Activated CD8-positive, alpha-beta memory T cell treated with anti-CD3 and anti-CD28 coated beads for 48 hours (primary cell): Measurements from ENCODE around the gene MRPL38.

Source experiments
- DNase-seq, 3 experiments: peaks; one replicate each; pipeline ENCODE4 v3.0.0-alpha.2; 2020; ENCODE audit warnings: low read depth in 2 of 3, low spot score in 2 of 3

MRPL38 gene

DNA sequence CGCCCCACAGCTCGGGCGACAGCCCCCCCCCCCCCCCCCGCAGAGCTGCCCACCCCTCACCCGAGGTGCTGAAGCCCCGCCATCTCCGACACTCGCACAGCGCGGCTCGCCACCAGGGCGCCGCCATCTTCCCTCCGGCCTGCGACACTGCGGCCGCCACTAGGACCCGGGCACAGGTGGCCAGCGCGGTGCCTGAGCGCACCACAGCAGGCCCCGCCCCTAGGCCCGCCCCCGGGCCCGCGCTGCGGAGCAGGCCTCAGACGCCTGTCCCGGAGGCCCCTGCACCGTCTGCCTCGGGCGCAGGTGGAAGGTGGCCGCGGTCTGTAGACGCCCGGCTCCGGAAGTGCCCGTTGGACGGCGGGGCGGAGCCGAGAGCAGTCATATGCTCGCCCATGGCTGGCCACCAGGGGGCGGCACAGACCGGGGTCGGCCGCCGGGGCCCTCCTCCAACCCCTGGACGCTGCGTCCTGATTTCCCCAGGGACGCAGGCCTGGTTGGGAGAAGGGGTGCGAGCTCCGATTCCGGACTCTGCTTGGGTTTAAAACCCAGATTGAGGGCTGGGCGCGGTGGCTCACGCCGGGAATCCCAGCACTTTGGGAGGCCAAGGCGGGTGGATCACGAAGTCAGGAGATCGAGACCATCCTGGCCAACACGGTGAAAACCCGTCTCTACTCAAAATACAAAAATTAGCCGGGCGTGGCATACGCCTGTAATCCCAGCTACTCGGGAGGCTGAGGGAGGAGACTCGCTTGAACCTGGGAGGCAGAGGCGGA is at the start of gene MRPL38:
TSS of gene MRPL38 (minus strand) at position 136 of the 773 bp plus-strand sequence. CDS start at position 127, 9 bp downstream.
- DNase-seq = peak; percentile 87 to 99 (median 88)

DNA sequence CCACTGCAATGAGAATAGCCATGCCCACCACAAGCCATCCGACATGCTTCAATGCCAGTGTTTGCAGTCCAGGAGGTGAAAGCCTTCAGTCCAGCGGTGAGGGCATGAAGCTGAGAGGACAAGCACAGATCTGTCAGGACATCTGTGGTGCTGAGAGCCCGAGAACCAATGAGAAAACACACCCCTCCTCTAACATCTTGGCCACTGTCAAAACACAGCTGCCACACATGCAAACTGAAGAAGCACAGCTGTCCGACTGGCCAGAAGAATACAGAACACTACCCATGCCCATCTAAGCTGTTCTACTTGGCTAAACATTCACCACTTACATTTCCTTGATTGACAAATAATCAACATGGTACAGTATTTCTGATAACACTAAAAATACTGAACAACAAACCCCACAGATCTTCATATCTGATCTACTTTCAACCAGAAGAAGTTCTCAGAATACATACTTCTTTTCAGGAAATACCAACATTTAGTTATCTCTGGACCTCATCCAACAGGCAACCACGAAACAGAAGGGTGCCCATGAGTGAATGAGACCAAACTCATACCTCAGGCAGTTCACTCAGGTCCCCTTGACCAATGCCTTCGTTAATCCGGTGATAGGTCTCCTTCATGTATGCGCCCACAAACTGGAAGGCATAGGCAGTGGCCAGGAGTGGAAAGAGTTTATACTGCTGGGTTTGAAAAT is 46.3 kb upstream of the MRPL38 start:
- DNase-seq = no peak

DNA sequence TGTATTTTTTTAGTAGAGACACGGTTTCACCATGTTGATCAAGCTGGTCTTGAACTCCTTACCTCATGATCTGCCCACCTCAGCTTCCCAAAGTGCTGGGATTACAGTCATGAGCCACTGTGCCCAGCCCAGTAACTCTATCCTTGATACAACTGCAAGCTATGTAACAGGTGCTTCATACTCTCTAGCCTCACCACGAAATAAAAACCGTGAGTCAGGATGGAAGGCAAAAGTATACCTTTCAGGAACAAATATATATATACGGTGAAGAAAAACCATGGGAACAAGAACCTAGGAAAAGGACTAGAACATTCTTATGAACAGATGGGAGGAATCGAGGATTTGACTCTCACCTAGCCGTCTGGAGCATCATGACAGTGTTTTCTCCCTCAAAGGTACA is 45.7 kb upstream of the MRPL38 start:
- no peak for DNase-seq

DNA sequence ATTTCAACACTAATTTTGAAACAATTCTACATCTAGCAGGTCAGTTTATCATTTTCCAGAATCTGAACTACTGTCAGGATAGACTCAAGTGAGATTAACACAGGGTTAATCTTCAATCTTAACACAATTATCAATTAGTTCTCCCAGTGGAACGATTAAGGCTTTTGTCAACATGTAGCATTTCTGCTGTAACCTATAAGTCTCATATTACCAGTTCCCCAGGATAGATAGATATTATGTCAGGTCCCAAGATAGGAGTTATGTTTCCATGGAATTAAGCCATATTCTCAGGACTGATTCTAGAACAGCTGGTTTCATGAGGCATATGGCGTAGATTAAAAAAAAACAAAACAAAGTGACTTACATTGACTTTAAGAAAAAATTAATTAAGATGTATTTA is 40.5 kb upstream of the MRPL38 start:
- DNase-seq = no peak

DNA sequence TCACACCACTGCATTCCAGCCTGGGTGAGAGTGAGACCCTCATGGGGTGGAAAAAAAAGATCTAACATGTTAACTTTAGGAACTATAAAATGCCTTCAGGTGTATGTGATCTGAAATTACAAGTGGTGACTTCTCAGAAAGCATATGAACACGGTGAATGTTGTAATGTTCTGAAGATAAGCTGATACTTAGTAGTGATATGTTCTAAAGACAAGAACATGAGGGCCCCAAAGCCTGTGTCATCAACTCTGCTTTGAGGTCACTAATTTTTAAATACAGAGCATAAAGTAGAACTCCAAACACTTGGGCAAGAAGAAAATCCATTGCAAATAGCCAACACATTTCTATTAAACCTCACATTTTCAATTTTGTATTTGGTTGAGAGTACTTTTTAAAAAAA is 38.8 kb upstream of the MRPL38 start:
- DNase-seq = no peak

DNA sequence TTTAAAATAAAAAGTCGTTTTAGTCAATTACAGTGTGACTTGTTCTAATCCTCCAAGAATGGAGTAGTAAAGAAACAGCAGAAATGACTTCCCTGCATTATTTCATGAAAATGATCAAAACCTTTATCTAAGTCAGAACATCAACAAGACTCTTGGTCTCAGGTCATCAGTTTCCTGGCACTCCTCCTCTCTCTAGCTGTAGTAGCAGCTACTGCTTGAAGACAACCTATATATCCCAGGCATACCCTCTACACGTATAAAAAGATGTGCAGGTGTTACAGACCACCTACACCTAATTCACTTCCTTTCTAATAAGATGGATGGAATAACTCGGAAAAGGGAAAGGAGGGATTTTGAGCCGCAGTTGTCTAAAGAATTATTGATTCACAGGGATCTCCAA is 37.8 kb upstream of the MRPL38 start:
- no peak for DNase-seq

DNA sequence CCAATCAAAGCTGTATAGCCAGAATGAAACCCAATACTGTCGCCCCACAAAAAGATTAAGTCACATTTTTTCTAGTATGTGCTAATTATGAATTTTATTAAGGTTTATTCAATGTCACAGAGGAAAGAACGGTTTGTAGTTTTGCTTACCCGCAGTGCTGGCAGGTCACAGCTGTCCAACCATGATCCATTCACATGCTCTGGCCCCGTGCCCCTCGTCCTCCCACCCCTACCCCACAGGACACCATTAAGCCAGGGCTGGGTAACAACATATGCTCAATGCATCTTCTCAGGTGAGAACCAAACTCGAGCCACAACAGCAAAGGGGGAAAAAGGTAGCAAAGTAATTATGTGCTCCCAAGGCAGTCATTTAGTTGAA is 36.7 kb upstream of the MRPL38 start:
- no peak for DNase-seq

DNA sequence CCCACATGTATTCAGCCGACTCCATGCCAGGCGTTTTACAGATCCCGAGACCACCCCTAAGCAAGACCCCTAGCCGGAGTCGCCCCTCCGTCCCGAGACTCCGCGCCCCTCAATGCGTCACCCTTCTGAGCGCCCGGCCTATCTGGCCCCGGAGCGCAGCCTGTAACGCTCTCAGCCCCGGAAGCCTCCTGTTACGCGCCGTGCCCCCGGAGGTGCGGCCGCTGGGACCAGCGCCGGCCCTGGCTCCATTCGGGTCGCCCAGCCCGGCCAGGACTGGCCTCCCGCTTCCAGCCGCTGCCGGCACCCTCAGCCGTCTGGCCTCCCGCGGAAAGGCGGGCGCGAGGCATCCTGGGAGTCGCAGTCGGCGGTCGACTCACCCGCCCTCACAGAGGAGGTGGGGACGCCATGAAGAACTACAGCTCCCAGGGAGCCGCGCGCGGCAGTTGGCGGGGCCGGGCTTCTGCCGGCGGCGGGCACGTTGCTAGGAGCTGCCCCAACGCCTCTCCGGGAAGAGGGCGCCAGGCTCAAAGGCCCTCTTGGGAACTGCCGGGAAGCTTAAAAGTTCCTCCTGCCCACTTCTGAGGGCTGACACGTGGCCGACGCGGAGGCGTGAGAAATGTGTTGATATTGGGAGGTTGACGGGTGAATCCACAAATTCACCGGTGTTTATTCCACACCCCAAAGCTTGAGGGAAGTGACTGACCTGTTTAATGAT is 36.2 kb upstream of the MRPL38 start, which contains the start of gene FBF1:
TSS of gene FBF1 (minus strand) at position 316 of the 715 bp plus-strand sequence. CDS start 2,893 bp downstream, outside the sequence.
- DNase-seq = peak; percentile 73 to 81 (median 79)

DNA sequence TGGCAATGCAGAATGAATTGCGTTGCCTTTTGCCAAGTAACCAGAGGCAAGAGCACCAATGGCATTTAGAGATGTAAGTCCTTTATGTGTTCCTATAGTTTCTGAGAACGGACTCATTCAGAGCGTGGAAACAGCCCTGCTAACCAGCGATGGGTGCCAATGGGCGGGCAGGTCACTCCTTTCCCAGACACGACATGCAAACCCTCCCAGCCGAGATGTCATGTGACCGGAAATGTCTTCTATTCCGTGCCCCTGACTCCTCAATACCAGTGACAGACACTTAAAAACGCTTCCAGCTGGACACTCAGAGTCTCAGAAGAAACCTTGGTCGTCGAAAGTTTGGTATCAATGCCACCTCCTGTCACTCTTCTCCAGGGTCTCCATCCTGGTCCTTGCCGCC is 33.0 kb upstream of the MRPL38 start:
- DNase-seq = no peak

DNA sequence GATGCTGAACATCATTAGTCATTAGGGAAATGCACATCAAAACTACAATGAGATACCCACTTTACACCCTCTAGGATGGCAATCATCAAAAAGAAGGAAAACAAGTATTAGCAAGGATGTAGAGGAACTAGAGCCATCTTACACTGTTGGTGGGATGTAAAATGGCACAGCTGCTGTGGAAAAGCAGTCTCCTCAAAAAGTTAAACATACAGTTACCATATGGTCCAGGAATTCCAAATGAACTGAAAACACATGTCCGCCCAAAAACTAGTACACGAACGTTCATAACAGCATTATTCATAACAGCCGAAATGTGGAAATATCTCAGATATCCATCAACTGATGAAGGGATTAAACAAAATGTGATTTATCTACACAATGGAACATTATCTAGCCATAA is 29.1 kb upstream of the MRPL38 start:
- DNase-seq = no peak

DNA sequence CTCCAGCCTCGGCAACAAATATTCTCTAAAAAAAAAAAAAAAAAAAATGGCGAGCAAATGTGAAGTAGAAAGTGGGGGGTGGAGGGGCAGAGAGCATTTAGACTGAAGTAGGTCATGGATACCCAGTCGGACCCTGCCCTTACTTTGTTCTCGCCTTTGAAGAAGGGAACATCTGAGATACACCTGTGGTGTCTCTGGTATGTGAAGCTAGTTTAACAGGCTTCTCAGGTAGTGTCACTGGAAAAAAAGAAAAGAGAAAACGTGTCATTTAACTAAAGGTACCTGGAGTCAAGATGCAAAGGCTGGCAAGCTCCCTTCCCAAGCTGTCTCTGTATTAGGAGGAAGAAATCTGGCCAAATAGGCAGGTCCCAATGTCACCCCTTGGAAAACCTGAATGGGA is 28.2 kb upstream of the MRPL38 start:
- DNase-seq = no peak

DNA sequence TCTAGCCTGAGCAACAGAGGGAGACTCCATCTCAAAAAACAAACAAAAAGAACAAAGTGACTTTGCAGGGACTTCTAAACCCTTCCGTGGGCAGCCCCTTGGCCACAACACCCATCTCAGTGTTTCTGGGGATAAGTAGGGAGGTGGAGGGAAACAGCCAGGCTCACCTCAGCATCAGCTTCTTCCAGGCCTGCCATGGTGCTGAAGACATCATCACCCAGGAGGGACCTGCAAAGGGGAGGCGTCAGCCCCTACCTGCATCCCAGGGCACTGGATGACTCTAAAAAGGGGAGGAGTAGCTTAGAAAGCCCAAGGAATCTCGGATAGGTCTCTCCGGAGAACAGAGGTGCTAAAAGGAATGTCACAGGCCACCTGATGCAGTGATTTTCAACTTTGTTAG is 26.4 kb upstream of the MRPL38 start:
- no peak for DNase-seq

DNA sequence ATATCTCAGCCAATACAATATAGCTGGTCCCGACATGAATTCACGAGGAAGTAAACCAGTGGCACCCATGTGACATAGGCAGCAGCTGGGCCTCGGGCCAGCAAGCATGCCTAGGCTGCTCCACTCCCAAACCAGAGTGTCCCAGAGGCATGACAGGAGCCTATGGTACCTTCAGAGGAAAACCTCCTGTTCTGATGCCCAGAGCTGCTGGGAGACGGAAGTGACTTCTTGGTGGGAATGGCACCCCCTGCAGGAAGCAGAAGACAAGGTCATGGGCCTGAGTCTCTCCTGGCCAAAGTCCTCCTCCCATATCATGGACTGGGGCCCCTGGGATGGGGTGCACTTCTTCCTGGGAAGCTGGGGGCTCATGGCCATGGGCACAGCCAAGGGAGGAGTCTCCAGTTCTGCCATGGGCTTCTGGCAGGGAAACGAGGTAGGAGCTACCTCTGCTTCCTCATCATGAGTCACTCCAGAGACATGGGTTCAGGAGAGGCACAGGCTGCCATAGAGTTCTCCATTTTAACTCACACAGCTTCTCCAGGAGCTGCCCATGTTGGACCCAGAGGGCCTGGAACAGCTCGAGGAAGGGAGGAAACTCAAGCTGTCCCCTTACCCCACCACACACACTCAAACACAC is 22.7 kb upstream of the MRPL38 start:
- no peak for DNase-seq

DNA sequence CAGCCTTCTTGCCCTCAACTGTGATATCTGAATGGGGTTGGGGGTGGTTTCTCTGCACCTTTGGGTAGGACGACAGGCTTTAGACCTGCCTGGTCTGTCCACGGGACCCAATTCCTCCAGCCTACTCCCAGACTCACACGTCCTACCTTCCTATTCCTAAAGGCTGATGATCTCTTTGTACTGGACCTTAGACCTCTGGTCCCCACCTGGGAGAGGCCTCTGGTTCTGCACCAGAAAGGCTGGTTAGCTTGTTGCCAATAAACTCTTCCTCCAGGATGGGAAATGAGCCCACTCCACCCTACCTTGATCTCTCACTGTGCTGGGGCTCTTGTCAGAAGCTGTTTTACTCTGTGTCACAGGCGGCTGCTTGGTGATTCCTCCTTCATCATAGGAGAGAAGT is 21.8 kb upstream of the MRPL38 start:
- DNase-seq = no peak

DNA sequence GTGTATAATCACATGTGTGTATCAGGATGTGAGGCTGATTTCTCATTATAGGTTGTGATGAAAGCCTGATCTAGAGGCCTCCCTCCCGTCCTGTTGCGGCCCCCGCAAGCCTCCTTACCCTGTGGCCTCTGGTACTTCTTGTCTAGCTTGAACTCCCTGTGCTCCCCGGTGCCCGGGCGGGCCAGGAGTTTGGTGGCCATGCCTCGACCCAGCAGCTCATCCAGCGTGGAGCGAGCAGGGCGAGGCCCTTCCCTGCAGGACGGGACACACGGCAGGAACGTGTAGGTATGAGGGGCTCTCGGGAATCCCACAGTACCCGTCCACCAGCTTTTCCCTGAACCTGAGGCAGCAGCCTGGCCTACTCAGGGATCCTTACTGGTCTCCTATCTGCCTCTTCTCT is 21.2 kb upstream of the MRPL38 start:
- no peak for DNase-seq

DNA sequence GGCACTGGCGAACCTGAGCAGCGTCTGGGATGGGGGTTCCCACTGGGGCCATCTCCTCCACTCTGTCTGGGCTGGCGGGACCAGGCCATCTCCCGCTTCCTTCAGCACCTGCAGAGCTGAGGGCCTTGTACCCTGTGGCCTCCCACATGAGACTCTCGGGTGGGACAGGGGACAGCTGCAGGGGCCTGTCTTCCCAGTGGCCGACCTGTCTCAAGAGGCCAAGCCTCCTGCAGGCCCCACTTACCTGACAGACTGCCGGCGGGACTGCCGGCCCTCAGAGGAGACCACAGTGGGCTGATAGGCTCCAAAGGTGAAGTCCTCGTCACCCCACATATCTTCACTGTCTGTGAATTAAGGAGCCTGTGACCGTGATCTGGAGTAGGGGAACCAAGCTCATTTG is 20.4 kb upstream of the MRPL38 start:
- DNase-seq = no peak

DNA sequence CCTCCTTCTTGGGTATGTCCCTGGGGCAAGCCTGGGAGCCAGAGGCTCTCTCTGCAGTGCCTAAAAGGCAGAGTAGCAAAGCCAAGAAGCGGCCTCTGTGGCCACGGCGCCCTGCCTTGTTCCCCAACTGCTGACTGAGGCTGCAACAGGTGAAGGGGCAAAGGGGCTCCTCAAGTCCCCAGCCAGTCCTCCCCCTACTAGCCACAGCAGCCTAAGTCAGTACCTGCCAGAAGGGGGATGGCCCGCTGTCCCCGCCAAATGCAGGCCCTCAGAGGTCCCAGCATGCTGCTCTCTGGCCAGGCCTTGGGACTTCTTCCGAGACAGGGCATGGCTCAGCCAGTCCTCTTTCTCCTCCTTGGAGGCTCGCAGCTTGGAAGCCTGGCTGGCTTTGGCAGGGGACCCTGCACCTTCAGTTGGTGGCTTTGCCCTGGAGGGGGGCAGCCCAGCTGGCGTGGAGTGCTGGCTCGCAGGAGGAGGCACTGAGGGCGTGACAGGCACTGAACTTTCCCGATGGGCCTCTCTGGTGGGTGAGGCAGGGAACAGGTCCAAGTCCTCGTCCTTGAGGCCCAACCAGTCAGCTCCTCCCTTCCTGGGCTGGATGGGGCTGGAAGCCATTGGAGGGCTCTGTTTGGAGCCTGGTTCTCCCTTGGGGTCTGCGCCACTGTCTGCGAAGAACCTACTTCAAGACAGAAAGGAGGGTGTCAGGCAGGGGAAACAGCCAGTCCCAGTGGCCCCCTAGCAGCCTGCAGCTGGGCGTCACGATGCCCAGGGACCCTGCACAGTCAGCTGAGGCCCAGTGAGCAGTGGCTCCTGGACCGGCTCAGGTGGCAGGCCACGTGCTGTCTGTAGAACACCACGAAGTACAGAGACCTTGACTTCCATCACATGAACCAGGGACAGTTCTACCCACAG is 18.5 kb upstream of the MRPL38 start:
- no peak for DNase-seq

DNA sequence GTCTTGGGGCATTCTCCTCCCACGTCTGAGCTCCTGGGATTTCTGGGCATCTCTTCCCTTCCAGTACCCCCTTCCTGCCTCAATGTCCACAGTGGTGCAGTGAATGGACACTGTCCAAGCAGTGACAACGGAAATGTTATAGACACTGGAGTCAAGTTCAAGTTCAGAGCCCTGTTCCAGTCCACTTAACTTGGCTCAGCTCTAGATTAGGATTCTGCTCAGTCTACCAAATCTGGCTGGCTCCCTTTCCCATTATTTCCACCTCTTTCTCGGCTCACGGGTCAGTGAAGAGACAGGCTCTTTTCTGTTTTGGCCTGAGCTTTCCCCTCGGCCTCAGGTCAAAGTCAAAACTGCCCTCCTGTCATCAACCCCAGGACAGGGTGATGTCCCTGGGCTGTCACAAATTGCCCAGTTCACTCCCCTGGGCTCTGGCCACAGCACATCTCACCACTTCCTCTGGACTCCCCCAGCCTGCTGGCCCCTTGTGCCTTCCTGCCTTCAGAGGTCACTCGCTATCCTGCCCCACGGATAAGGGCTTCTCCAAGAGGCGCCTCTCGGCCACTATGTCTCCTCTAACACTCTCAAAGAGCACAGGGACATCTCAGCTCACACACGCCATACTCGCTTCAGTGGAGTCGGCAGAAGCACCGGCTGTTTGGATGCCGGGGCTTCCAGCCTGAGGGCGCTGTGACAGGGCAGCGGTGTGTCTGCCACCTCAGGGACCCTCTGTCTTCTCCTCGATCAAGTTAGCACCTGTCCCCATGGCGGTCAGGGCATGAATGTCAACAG is 17.7 kb upstream of the MRPL38 start:
- DNase-seq = no peak

DNA sequence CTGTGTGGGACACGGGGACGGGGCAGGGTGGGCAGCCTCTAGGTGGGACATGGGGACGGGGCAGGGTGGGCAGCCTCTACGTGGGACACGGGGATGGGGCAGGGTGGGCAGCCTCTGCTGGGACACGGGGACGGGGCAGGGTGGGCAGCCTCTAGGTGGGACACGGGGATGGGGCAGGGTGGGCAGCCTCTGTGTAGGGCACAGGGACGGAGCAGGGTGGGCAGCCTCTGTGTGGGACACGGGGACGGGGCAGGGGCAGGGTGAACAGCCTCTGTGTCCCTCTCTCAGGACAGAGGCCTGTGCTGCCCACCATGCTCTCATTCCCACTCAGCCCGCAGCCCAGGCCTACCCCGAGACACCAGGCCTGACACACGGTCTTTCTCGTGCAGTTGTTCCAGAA is 16.9 kb upstream of the MRPL38 start:
- DNase-seq = no peak
